IMR-90 (cell line): ENCODE results near the gene LAS1L.

Experiments
- MAFK ChIP-seq: IDR thresholded peaks from 2 replicates; pipeline ENCODE4 v1.6.1; 2012; ENCODE audit warnings: low read depth, low read length, improper control_type of control experiment
- MXI1 ChIP-seq: IDR thresholded peaks from 2 replicates; pipeline ENCODE4 v1.6.1; 2012; ENCODE audit warnings: low read depth, mild to moderate bottlenecking, low read length, moderate library complexity, borderline replicate concordance
- TF ChIP-seq, protein P1 (sequence below): conservative IDR thresholded peaks from 2 replicates; pipeline ENCODE4 v1.5.1; 2012; ENCODE audit warnings: mild to moderate bottlenecking, low read depth, low read length, improper control_type of control experiment

GRCh38 chrX:65502618-65503017 is 32.0 kb downstream of the LAS1L start:
- TF ChIP-seq MXI1 (no peak), MAFK (no peak)
- TF ChIP-seq, protein P1, sequence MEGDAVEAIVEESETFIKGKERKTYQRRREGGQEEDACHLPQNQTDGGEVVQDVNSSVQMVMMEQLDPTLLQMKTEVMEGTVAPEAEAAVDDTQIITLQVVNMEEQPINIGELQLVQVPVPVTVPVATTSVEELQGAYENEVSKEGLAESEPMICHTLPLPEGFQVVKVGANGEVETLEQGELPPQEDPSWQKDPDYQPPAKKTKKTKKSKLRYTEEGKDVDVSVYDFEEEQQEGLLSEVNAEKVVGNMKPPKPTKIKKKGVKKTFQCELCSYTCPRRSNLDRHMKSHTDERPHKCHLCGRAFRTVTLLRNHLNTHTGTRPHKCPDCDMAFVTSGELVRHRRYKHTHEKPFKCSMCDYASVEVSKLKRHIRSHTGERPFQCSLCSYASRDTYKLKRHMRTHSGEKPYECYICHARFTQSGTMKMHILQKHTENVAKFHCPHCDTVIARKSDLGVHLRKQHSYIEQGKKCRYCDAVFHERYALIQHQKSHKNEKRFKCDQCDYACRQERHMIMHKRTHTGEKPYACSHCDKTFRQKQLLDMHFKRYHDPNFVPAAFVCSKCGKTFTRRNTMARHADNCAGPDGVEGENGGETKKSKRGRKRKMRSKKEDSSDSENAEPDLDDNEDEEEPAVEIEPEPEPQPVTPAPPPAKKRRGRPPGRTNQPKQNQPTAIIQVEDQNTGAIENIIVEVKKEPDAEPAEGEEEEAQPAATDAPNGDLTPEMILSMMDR: no peak
